ENCODE measurements around the gene MGRN1. TPM values are rescaled to one million over a fixed set of nuclear protein-coding genes. Genes with fewer than 3 reads are reported as not detected.

The MGRN1 gene
- total and polyA plus RNA-seq, 2 of the 13 experiments (the other 11 are each of a cell fraction or from before 2014, with no cell fraction given): 11.9 to 12.6 TPM

DNA sequence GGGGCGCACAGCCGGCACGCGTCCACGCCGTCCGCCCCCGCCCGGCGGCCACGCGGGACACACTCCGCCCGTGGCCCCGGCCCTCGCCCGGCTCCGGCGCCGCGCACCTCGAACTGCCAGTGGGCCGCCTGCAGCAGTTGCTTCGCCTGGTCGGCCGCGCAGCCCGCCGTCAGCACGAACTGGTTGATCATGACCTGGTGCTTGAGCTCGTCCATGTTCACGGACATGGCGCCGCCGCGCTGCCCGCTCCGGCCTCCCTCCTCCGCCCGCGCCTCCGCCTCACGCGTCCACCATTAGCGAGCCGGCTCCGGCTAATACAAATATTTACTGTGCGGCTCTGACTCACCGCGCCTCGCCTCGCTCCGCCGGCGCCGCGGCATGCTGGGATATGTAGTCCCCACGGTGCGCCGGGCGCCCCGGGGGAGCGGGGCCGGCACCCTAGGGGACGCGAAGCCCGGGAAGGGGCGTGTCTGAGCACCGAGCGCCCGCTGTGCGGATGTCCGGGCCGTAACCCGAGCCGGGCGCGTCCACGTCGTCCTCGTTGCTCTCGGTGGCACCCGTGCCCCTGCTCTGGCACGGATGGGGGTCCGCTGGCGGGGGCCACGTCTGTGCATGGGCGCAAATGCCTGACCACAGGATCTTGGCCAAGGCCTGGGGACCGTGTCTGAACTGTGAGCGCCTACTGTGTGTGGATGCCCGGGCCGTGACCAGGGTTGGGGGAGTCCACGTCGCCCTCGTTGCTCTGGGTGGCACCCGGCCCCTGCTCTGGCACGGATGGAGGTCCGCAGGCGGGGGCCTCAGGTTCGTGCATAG is 9.8 kb upstream of the MGRN1 start, which contains the start of gene UBALD1 (continued):
- TF ChIP-seq, protein P1, sequence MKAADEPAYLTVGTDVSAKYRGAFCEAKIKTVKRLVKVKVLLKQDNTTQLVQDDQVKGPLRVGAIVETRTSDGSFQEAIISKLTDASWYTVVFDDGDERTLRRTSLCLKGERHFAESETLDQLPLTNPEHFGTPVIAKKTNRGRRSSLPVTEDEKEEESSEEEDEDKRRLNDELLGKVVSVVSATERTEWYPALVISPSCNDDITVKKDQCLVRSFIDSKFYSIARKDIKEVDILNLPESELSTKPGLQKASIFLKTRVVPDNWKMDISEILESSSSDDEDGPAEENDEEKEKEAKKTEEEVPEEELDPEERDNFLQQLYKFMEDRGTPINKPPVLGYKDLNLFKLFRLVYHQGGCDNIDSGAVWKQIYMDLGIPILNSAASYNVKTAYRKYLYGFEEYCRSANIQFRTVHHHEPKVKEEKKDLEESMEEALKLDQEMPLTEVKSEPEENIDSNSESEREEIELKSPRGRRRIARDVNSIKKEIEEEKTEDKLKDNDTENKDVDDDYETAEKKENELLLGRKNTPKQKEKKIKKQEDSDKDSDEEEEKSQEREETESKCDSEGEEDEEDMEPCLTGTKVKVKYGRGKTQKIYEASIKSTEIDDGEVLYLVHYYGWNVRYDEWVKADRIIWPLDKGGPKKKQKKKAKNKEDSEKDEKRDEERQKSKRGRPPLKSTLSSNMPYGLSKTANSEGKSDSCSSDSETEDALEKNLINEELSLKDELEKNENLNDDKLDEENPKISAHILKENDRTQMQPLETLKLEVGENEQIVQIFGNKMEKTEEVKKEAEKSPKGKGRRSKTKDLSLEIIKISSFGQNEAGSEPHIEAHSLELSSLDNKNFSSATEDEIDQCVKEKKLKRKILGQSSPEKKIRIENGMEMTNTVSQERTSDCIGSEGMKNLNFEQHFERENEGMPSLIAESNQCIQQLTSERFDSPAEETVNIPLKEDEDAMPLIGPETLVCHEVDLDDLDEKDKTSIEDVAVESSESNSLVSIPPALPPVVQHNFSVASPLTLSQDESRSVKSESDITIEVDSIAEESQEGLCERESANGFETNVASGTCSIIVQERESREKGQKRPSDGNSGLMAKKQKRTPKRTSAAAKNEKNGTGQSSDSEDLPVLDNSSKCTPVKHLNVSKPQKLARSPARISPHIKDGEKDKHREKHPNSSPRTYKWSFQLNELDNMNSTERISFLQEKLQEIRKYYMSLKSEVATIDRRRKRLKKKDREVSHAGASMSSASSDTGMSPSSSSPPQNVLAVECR (CRISPR knock-in tag; IDR thresholded peaks at IDR 0.05; ENCODE audit: borderline replicate concordance): peak; percentile 81; the same call in 1 of the 2 replicates
- TF ChIP-seq ZNF30 (CRISPR knock-in tag; IDR thresholded peaks at IDR 0.05): no peak
- no peak for TF ChIP-seq ARHGAP35 (CRISPR knock-in tag; IDR thresholded peaks at IDR 0.05; ENCODE audit: borderline replicate concordance)
- TF ChIP-seq ZNF782 (CRISPR knock-in tag; IDR thresholded peaks at IDR 0.05; ENCODE audit: borderline replicate concordance): peak; percentile 78; the same call in 1 of the 2 replicates
- peak; percentile 67 for TF ChIP-seq NFYC (CRISPR knock-in tag; IDR thresholded peaks at IDR 0.05)
- TF ChIP-seq PHF21A (CRISPR knock-in tag; IDR thresholded peaks at IDR 0.05): peak; percentile 83
- TF ChIP-seq ZSCAN21 (CRISPR knock-in tag; IDR thresholded peaks at IDR 0.05; ENCODE audit: borderline replicate concordance): peak; percentile 88
- peak; percentile 66 for TF ChIP-seq SP2 (CRISPR knock-in tag; IDR thresholded peaks at IDR 0.05)
- peak; percentile 68; the same call in 1 of the 2 replicates for TF ChIP-seq ZNF788 (CRISPR knock-in tag; IDR thresholded peaks at IDR 0.05; ENCODE audit: borderline replicate concordance)
- peak; percentile 80 for TF ChIP-seq MED1 (CRISPR knock-in tag; IDR thresholded peaks at IDR 0.05)
- peak; percentile 38; the same call in 1 of the 2 replicates for TF ChIP-seq RFXAP (CRISPR knock-in tag; IDR thresholded peaks at IDR 0.05; ENCODE audit: borderline replicate concordance)
- TF ChIP-seq, protein P2, sequence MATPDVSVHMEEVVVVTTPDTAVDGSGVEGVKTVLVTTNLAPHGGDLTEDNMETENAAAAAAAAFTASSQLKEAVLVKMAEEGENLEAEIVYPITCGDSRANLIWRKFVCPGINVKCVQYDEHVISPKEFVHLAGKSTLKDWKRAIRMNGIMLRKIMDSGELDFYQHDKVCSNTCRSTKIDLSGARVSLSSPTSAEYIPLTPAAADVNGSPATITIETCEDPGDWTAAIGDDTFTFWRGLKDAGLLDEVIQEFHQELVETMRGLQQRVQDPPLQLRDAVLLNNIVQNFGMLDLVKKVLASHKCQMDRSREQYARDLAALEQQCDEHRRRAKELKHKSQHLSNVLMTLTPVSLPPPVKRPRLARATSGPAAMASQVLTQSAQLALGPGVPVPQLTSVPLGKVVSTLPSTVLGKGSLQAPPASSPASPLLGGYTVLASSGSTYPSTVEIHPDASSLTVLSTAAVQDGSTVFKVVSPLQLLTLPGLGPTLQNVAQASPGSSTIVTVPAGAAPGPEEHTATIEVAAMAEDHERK (CRISPR knock-in tag; IDR thresholded peaks at IDR 0.05; ENCODE audit: low read depth): peak; percentile 89
- peak; percentile 54 for TF ChIP-seq BCL6 (CRISPR knock-in tag; IDR thresholded peaks at IDR 0.05)
- TF ChIP-seq, protein P3, sequence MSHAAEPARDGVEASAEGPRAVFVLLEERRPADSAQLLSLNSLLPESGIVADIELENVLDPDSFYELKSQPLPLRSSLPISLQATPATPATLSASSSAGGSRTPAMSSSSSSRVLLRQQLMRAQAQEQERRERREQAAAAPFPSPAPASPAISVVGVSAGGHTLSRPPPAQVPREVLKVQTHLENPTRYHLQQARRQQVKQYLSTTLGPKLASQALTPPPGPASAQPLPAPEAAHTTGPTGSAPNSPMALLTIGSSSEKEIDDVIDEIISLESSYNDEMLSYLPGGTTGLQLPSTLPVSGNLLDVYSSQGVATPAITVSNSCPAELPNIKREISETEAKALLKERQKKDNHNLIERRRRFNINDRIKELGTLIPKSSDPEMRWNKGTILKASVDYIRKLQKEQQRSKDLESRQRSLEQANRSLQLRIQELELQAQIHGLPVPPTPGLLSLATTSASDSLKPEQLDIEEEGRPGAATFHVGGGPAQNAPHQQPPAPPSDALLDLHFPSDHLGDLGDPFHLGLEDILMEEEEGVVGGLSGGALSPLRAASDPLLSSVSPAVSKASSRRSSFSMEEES (CRISPR knock-in tag; IDR thresholded peaks at IDR 0.05): peak; percentile 59; the same call in 1 of the 2 replicates
- peak; percentile 80 for TF ChIP-seq PHF8 (CRISPR knock-in tag; IDR thresholded peaks at IDR 0.05)
- no peak for TF ChIP-seq ISX (CRISPR knock-in tag; conservative IDR thresholded peaks at IDR 0.05)
- peak; percentile 90 for TF ChIP-seq HCFC1 (IDR thresholded peaks at IDR 0.05; ENCODE audit: low read depth, low read length)
- peak; percentile 88; the same call in 1 of the 3 replicates for TF ChIP-seq MXI1 (IDR thresholded peaks at IDR 0.05; ENCODE audit: borderline replicate concordance, low read depth, low read length)
- TF ChIP-seq RORA (CRISPR knock-in tag; IDR thresholded peaks at IDR 0.05): no peak
- peak; percentile 86; the same call in 1 of the 2 replicates for TF ChIP-seq HOXA9 (CRISPR knock-in tag; IDR thresholded peaks at IDR 0.05; ENCODE audit: borderline replicate concordance)
- TF ChIP-seq SOX6 (IDR thresholded peaks at IDR 0.05): no peak
- TF ChIP-seq SOX6 (CRISPR knock-in tag; IDR thresholded peaks at IDR 0.05): peak; percentile 27; the same call in 1 of the 2 replicates

Data from HepG2 (cell line).